ENCODE results near the gene LMX1A.

Gene LMX1A

DNA sequence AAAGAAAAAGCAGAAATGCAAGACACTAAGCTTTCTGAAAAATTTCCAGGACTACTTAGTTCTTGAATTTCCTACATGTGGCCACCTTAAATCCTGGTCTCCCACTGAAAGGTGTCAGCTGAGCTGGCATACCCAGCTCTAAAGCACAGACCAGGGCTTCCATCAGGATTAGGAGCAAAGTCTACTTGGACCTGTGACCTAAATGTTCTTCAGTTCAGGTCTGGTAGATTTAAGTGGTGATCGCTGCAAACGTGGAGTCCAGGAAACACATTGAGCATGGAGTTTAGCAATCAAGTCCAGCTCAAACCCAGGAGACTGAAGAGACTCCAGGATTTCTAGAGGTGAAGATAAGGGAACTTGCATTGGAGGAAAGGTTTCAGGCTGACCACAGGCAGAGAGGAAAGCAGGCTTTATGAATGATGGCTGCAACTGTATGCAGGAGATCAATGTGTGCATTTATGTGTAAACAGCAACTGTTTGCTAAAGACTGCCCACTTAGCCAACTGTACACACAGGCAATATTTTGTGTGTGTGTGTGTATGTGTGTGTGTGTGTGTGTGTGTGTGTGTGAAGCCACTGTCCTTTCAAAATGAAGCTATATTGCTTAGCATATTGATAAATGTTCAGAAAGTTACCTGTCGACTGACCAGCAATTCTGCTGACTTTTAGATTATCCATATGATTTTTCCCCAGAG is 75.2 kb downstream of the LMX1A start:
- DNase-seq (ENCODE audit: extremely low read depth in 1 of 2, low read depth in 1 of 2): no peak

DNA sequence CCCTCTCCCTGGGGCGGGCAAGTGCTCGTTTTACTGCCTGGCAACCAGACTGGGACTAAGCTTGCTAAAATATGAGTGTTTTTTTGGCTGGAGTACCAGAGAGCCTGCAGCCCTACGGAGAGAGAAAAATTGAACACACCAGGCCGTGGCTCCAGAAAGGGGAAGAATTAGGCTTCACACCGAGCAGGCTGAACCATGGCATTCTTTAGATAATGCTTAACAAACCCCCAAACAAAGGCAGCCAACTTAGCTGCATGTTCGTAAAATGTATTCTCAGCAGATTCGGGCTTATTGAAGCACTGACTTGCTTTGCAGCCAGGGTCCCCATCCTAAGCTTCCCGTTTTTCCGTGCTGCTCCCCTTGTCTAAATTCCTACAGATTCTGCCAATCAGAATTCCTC is 76.6 kb downstream of the LMX1A start:
- no peak for DNase-seq (ENCODE audit: extremely low read depth in 1 of 2, low read depth in 1 of 2)

DNA sequence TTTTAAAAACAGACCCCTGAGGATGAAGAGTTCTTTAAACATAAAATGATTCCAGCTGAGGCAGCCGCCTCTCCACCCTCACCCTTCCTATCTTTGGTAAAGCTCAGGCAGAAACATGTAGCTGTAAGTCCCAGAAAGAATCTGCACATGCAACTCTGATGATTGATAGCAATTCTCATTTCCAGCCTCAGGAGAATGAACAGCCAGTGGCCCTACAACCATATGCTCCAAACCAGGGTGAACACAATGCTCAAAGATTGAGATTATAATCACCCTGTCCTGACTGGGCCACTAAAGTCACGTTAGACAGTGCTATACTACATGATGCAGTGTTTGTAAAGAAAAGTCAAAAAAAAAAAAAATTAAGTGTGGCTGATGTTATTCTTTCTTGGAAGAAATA is 80.2 kb downstream of the LMX1A start:
- DNase-seq (ENCODE audit: extremely low read depth in 1 of 2, low read depth in 1 of 2): no peak

DNA sequence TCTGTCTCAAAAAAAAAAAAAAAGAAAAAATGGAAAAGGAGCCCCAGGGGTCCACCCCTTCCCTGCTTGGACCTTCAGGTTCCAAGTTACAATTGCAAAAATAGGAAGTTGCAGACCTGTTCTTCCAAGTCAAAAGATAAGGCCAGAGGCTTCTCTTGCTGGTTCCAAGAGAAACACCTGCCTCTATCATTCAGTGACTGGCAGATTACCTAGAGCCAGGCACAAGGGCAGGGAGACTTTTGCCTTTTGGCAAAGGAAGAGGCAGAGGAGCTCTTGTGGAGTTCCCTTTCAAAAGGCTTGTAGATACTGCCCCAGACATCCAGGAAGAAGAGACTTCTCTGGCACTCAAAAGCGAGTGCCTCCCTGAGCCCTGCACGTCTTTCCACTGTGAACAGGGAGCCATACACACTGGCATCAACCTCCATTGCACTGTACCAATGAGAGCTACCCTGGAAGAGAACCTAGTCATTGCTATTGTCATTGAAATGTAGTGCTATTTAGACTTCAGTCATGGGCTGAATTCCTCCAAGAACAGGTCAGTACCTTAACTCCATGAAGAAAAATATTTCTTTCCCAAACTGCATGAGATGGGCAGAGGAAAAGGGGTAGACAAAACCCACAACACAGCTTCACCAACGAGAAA is 91.2 kb downstream of the LMX1A start:
- DNase-seq (ENCODE audit: extremely low read depth in 1 of 2, low read depth in 1 of 2): no peak

DNA sequence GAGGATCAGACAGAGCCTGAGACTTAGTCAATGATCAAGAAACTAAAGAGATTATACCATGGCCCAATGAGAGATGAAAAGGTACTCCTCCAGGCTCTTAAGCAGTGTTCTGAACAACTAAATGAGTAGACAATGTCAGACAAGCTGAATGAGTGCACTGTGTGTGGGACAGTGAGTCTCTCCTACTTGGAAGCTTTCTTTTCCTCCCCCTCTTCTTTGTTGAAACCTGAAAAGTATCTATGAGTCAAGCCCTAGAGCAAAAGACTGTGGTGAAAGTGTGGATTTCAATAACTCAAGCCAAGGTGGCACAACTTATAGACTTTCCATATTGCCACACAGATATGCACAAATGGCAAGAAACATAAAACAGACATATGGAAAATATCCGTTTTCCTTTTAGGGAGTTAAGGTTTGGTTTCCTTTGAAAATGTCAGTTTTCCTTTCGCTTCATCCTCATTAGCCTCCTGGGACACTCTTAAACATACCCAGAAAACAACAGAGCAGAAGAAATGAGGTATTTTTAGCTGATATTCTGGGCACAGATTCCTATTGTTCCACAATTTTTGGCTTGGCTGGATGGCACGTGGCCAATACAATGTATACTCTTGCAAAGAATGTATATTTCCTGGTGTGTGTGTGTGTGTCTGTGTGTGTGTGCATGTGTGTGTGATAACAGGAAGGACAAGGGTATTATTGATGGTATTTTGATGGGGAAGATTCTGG is 96.6 kb downstream of the LMX1A start:
- no peak for DNase-seq (ENCODE audit: extremely low read depth in 1 of 2, low read depth in 1 of 2)

DNA sequence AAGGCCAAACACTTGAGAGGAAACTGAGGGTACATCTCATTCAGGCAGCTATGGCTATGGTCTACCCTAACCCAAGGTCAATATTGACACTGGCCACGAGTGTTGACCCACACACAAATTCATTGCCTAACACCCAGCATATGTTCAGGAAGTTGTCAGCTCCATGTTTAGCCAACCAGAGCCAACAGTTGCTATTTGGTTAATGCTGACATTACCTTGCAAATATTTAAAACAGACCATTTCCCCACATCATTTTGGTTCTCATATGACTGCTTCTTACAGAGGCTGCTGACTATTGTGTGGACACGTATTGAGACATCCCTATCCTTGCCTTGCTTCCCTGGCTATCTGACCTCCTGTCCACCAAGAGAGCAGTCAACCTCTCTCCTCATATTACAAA is 97.3 kb downstream of the LMX1A start:
- no peak for DNase-seq (ENCODE audit: extremely low read depth in 1 of 2, low read depth in 1 of 2)

DNA sequence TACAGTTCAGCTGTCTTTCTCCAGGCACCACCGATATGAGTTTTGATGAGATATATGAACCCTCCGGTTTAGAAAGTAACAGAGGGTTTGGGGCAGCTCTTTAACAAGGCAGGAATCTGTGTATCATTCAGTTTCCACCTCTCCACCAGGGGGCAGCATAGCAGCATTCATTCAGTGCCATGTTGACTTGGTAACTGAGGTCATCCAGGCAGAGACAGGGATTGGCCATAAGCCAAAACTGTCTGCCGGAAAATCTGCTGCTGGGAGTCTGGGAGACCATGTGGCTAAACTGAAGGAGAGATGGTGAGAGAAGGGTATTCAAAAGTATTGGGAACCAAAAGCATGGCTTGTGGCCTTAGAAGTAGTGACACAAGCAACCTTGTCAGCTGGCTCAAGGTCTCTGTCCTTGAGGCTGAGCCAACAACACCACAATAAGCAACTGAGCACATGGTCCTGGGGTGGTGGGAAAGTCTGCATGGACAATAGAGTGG is 98.5 kb downstream of the LMX1A start:
- DNase-seq (ENCODE audit: extremely low read depth in 1 of 2, low read depth in 1 of 2): peak in 1 of 2 donors; percentile 32

DNA sequence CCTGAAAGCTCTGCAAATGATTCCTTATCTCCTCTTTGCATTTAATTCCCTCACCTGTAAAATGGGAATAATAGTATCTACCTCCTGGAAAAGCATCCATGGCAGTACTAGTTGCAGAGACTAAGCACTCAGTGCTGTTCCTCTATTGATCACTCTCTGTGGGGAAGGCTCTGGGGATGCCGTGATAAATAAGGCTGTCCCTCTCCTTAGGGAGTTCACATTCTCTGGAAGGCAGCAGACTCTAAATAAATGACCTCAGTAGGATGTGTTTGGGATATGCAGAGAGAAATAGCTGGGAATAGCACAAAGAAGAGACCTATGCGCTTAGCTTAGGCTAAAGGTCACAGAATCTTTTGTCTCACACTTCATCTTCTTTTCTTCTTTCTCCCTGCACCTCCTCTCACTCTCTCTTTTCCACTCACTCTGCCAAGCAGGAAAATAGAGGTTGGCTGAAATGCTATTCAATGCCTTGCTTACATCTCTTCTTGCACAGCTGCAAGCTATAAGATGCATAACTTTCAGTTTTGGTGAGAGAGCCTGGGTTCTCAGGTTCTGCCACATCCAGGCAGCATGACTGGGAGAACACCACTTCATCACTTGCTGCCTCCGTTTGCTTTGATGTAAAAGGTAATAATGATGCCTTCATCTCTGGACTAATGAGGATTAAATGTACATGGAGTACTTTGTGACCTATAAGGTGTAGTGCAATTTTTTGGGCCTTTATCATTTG is 101.5 kb downstream of the LMX1A start:
- DNase-seq (ENCODE audit: extremely low read depth in 1 of 2, low read depth in 1 of 2): no peak

DNA sequence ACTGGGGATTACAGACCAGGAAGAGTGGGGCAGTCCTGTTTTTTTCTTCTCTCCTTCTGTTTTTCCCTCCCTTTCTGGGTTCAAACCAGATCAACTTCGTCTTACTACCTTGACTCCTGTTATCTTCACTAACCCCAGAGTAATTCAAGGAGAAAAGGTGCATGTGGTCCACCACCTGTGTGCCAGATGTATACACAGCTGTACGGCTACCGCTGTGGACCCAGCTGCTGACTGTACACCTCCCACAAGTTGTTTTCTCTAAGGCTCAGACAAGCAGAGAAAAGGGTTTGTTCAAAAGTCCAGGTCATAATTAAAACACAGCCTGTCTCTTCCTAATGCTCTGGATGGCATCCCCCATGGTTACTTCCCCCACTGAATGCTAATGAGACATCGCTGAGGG is 102.1 kb downstream of the LMX1A start:
- no peak for DNase-seq (ENCODE audit: extremely low read depth in 1 of 2, low read depth in 1 of 2)

DNA sequence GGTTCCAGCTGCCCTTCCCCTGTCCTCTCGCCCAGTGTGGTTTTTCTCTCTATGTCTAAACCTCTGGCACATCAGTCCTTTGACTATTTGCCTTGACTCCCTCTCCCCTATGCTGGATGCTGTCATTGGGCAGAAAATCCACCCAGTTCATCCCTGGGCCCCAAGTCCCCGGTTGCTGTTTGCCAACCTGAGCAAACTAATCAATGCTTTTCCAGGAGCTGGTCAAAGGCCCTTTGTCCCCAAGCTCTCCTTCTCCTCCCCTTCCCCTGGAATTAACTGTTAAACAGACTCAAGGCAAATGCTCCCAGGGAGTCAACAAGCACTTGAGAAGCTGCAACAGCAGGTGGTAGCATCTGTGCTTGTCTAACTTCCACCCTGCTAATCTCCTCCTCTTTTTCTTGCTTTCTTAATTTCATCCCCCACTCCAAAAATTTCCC is 102.7 kb downstream of the LMX1A start:
- no peak for DNase-seq (ENCODE audit: extremely low read depth in 1 of 2, low read depth in 1 of 2)

DNA sequence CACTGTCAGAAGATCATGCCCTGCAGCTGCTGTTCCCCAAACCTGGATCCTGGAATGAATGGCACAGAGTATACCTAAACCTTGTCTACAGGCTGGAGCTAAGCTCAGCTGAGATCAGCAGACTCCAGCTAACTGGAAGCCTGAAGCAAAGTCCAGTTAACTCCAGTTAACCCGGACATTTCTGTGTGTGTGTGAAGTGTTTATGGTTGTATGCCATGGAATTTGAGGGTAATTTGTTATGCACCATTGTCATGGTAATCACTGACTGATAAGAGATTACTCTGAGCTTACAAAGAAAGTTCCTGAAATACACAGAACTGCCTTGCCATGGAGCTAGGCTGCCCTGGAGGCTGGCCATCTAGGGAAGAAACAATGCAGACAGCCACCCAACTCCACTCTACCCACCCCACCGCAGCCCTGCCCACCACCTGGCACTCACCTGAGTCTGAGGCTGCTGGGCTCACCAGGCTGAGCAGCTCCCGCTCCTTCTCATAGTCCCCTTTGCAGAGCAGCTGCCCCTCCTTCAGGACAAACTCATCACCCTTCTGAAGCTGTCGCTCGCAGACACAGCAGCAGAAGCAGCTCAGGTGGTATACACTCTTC is 107.4 kb downstream of the LMX1A start:
- no peak for DNase-seq (ENCODE audit: extremely low read depth in 1 of 2, low read depth in 1 of 2)

DNA sequence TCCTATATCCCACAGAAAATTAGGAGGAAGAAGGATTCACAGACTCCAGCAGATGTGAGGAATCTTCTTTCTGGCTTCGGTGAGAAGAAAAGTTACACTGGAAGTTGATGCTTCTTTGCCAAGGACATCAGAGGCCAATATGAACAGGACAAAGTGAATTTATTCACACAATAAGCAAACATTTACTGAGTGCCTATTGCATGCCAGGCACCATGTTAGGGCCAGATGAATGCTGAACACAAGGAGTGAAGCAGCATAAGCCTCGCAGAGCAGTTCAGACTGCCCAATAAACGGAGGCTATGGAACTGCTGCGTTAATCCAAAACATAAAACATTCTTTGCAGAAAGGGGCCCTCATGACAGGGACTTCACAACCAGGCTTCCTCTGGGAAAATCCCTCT is 114.6 kb downstream of the LMX1A start:
- no peak for DNase-seq (ENCODE audit: extremely low read depth in 1 of 2, low read depth in 1 of 2)

DNA sequence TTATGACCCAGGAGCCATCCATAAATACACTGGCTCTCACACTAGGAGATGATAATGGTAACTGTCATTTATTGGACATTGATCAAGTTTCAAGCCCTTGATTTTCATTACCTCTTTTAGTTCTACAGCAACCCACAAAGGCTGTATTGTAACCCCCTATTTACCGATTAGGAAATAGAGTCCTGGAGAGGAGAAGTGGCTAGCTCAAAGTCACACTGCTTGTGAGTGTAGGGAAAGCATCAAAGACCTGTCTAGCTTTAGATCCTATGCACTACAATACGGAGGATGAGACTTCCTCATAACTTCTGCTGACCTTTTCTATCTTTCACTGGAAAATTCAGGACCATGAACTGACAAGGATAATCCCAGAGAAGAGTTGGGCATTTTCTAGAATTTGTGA is 115.2 kb downstream of the LMX1A start:
- DNase-seq (ENCODE audit: extremely low read depth in 1 of 2, low read depth in 1 of 2): no peak

DNA sequence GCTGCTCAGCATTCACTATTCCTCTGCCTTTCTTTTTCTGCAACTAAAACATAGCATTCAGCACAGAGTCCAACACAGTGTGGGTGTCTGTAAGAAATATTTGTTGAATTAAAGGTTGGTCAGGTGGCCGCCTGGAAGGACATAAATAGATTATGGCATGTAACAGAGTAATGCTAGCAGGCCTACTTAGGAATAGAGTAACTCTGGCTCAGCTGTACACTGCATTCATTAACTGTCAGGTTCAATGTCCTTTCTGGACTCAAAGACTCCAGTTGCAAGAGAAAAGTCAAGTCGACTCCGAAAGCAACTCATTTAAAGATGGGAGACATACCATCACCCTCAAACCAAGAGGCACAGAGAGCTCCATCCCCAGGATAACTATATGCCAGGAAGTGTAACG is 116.0 kb downstream of the LMX1A start:
- DNase-seq (ENCODE audit: extremely low read depth in 1 of 2, low read depth in 1 of 2): no peak

DNA sequence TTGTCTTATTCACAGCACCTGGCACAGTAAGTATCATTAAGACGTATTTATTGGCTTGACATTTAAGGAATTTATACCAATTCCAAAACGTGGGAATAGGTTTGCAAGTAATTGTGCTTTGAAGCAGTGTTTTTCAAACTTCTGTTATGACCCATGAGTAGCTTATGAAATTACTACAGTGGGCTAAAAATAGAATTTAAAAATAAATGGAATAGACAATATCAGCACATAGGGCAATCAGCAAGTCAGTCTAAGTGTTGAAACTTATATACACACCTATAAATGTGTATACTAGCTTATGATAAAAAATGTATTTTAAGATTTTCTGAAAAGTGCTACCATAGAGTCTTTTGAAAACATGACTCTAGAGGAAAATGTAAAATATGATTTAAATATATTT is 116.6 kb downstream of the LMX1A start:
- no peak for DNase-seq (ENCODE audit: extremely low read depth in 1 of 2, low read depth in 1 of 2)

DNA sequence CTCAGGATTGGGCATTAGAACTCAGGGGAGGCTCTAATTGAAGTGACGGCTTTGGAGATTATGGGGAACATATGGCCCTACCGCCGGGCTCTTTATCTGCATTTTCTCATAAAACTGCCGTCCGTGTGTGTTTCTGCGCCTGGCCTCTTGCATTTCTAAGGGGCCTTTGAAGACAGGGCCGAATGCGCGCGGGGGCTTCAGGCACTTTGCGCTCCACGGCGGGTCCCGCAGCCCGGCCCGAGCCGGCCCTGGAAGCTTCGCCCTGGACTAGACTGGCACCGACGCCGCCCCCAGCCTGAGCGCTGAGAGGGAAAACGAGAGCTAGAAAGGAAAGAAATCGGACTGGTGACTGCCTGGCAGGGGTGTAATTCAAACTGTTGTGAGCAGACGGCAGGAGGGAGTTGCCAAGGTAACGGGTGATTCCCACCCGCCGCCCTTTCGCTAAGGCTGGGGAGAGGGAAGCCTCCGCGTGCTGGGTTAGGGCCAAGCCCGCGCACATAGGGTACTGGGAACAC is 120.7 kb downstream of the LMX1A start:
- no peak for DNase-seq (ENCODE audit: extremely low read depth in 1 of 2, low read depth in 1 of 2)

DNA sequence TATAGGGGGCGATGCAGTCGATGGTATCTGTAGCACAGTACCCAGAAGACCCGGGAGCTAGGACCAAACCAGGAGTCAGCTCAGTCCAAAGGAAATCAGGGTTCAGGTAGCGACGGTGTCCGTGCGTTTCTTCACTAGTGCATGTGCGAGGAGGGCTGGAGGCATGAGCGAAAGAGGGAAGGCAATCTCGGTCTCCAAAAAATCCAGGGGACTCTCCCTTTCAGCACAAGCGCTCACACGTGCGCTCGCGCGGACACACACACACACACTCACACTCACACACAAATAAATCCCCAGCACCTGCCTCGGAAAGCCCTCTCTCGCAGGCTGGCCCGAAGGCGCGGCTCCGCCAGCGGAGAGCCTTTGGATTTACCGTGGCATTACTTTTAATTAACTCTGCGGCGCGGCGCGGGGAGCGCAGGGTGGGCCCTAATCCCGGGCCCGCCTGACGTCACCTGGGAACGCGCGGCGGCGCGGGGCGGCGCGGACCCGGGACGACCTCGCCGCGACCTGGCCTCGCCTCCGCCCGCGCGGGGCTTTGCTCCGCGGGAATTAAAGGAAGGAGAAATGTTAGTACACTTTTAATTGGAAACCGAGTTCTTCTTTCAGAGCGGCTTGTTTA is 121.2 kb downstream of the LMX1A start:
- DNase-seq (ENCODE audit: extremely low read depth in 1 of 2, low read depth in 1 of 2): no peak

DNA sequence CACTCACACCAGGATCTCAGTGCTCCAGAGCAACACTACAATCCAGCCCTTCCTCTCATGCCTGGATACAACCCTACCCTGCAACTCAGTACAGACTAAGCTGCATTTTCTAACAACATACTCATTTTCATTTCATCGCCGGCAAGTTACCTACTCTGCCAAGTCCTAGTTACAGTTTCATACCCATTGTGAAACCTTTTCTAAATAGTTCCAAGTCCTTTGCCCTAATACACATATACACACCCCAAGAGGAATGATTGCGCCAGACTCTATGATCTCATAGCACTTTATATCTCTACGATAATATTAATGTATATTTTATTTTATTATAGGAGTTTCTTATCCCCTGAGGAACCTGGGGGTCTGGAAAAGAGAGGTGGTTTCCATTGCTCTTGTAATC is 122.4 kb downstream of the LMX1A start:
- DNase-seq (ENCODE audit: extremely low read depth in 1 of 2, low read depth in 1 of 2): no peak

DNA sequence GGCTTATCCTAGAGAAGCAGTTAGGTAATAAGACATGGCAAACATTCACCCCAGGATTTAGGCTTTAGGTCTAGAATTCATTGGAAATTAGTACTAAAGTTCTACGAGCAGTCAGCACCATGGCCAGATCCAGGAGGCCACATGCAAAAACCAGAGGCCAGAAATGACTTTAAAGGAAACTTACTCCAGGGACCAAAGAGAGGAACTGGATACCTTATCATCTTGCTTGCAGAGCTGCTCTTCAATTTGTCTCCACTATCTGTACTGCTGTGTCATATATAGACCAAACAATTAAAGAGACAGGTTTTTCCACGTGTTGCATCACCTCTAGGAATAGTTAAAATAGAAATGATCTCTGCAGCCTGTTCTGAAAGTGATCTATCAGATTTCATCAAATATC is 127.8 kb downstream of the LMX1A start:
- DNase-seq (ENCODE audit: extremely low read depth in 1 of 2, low read depth in 1 of 2): no peak

DNA sequence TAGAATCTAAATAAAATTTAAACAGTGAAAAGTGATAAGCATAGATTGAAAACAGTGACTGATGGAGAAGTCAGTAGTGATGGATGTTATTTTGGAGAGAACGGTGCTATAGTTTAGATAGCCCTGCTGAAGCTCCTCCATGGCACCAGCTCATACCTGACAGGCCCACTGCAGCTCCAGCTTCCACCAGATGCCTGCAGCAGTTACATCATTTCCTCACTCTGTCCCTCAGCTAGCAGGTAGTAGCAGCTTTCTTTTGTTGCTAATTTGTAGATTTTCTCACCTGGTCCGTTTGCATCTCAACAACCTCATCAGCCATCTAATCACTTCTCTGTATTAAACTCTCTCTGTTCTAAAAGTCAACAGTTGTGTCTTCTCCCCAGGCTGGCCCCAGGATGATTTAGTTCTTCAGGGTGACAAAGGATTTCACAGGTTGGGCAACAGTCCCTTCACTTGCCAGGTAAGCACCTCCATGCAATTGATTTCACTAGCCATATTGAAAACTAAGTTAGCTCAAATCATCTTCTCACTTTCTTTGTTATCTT is 128.3 kb downstream of the LMX1A start:
- no peak for DNase-seq (ENCODE audit: extremely low read depth in 1 of 2, low read depth in 1 of 2)
